Hematopoietic multipotent progenitor cell (in vitro differentiated cells): Measurements from ENCODE around the gene SELENOW. TPM values are rescaled to one million over a fixed set of nuclear protein-coding genes. Genes with fewer than 3 reads are reported as not detected.
"Not testable (repeated sequence)": the region's sequence is repeated elsewhere in the genome, so short reads cannot be mapped to it uniquely, and the experiment has no call there.

Experiments used
- DNase-seq, 3 donors: peaks; one replicate each; pipeline ENCODE4 v3.0.0-alpha.2; 2011 to 2015; ENCODE audit warnings: low read depth in 2 of 3, low spot score in 2 of 3
- total RNA-seq: library from RNA; depleted of rRNA; stranded (reverse); fragments of >200 nt; gene quantifications from one replicate; pipeline ENCODE4 v1.2.3, GENCODE V29; 2012

The SELENOW gene
- total RNA-seq = 77.6 TPM

- peak; percentile 73 to 74 (median 74) for DNase-seq
Observed at GRCh38 chr19:47778049-47778953, at the start of gene SELENOW. Gene SELENOW (plus strand): TSS chr19:47778703. CDS start chr19:47778786, 83 bp downstream.

- DNase-seq = peak in 2 of 3 donors; percentile 71 to 83
Observed at GRCh38 chr19:47729468-47729798, 49.1 kb upstream of the SELENOW start.

- peak in 2 of 3 donors; percentile 94 to 96 for DNase-seq
Observed at GRCh38 chr19:47729799-47730520, 48.5 kb upstream of the SELENOW start.

GRCh38 chr19:47730521-47730889 is 48.0 kb upstream of the SELENOW start:
- no peak for DNase-seq

- no peak for DNase-seq
Observed at GRCh38 chr19:47730910-47731309, 47.6 kb upstream of the SELENOW start.

- DNase-seq = no peak
Observed at GRCh38 chr19:47735131-47735530, 43.4 kb upstream of the SELENOW start.

- no peak for DNase-seq
Observed at GRCh38 chr19:47740866-47741519, 37.5 kb upstream of the SELENOW start.

- peak in 2 of 3 donors; percentile 16 to 29 for DNase-seq
Observed at GRCh38 chr19:47741544-47742140, 36.9 kb upstream of the SELENOW start.

GRCh38 chr19:47742634-47743033 is 35.9 kb upstream of the SELENOW start:
- DNase-seq = no peak

- peak; percentile 93 to 97 (median 94) for DNase-seq
Observed at GRCh38 chr19:47745010-47745901, 33.2 kb upstream of the SELENOW start, which contains the start of gene NOP53. Gene NOP53 (plus strand): TSS chr19:47745546. CDS start chr19:47745560, 14 bp downstream.

GRCh38 chr19:47746129-47746528 is 32.4 kb upstream of the SELENOW start:
- DNase-seq = not testable (repeated sequence)

- no peak for DNase-seq
Observed at GRCh38 chr19:47749326-47749725, 29.2 kb upstream of the SELENOW start.

- no peak for DNase-seq
Observed at GRCh38 chr19:47750752-47751151, 27.8 kb upstream of the SELENOW start.

- no peak for DNase-seq
Observed at GRCh38 chr19:47752440-47753211, 25.9 kb upstream of the SELENOW start.

GRCh38 chr19:47754206-47755064 is 24.1 kb upstream of the SELENOW start:
- DNase-seq = no peak

- no peak for DNase-seq
Observed at GRCh38 chr19:47755065-47755761, 23.3 kb upstream of the SELENOW start.
